GM12864 (cell line): ENCODE data around the gene IL22RA1.

Source experiments
- DNase-seq: peaks from one replicate; pipeline ENCODE4 v3.0.0-alpha.2; 2011; ENCODE audit warnings: low read depth
- H3K4me3 ChIP-seq: 2 replicates; pipeline ENCODE4 v1.5.1; 2011; ENCODE audit warnings: mild to moderate bottlenecking, low read depth, low read length, control low read depth
- TF ChIP-seq, protein P1 (sequence below): IDR thresholded peaks from 2 replicates; pipeline ENCODE4 v1.5.1; 2011; ENCODE audit warnings: low read depth, mild to moderate bottlenecking, moderate library complexity, low read length, control low read depth, inconsistent platforms; ENCODE audit errors: missing control alignments

The IL22RA1 gene

GRCh38 chr1:24069817-24070216, 73.1 kb downstream of the IL22RA1 start:
- no peak overlapping the region for H3K4me3 ChIP-seq
- no peak for DNase-seq
- TF ChIP-seq, protein P1, sequence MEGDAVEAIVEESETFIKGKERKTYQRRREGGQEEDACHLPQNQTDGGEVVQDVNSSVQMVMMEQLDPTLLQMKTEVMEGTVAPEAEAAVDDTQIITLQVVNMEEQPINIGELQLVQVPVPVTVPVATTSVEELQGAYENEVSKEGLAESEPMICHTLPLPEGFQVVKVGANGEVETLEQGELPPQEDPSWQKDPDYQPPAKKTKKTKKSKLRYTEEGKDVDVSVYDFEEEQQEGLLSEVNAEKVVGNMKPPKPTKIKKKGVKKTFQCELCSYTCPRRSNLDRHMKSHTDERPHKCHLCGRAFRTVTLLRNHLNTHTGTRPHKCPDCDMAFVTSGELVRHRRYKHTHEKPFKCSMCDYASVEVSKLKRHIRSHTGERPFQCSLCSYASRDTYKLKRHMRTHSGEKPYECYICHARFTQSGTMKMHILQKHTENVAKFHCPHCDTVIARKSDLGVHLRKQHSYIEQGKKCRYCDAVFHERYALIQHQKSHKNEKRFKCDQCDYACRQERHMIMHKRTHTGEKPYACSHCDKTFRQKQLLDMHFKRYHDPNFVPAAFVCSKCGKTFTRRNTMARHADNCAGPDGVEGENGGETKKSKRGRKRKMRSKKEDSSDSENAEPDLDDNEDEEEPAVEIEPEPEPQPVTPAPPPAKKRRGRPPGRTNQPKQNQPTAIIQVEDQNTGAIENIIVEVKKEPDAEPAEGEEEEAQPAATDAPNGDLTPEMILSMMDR = no peak
